ENCODE results near the gene DDX4.

DNA sequence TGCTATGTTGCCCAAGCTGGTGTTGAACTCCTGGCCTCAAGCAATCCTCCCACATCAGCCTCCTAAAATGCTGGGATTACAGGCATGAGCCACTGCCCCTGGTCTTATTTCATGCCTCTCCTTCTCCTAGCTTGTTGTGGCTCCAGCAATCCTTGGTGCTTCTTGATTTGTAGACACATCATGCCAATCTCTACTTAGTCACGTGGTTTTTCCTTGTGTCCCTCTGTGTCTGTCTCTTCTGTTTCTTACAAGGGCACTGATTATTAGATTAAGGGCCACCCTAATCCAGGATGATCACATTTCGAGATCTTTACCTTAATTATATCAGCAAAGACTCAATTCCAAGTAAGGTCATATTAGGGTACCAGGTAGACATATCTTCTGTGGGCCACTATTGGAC lies 104.1 kb downstream of the DDX4 start:
- no peak for TF ChIP-seq POLR2AphosphoS5 (IDR thresholded peaks at IDR 0.05)
- TF ChIP-seq, protein P1, sequence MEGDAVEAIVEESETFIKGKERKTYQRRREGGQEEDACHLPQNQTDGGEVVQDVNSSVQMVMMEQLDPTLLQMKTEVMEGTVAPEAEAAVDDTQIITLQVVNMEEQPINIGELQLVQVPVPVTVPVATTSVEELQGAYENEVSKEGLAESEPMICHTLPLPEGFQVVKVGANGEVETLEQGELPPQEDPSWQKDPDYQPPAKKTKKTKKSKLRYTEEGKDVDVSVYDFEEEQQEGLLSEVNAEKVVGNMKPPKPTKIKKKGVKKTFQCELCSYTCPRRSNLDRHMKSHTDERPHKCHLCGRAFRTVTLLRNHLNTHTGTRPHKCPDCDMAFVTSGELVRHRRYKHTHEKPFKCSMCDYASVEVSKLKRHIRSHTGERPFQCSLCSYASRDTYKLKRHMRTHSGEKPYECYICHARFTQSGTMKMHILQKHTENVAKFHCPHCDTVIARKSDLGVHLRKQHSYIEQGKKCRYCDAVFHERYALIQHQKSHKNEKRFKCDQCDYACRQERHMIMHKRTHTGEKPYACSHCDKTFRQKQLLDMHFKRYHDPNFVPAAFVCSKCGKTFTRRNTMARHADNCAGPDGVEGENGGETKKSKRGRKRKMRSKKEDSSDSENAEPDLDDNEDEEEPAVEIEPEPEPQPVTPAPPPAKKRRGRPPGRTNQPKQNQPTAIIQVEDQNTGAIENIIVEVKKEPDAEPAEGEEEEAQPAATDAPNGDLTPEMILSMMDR (IDR thresholded peaks at IDR 0.05): no peak
- TF ChIP-seq EP300 (IDR thresholded peaks at IDR 0.05): no peak
